ENCODE data around the gene STT3A.

Gene STT3A

GRCh38 chr11:125670172-125670571, 77.5 kb downstream of the STT3A start:
- no peak for DNase-seq

GRCh38 chr11:125671561-125671960, 78.9 kb downstream of the STT3A start:
- DNase-seq: no peak

All from hematopoietic multipotent progenitor cell treated with erythropoietin and hydrocortisone succinate and interleukin-3 and kit ligand, for 8 days (in vitro differentiated cells).